Sigmoid colon (tissue), 4 donors: Measurements from ENCODE around the gene ADAMTS7.
"Not testable (repeated sequence)": the region's sequence is repeated elsewhere in the genome, so short reads cannot be mapped to it uniquely, and the experiment has no call there.

Source experiments
- EP300 ChIP-seq, 4 donors: sonication (generic); formaldehyde crosslinking; IDR thresholded peaks; one replicate each; pipeline ENCODE4 v1.6.1; 2017; ENCODE audit warnings: antibody characterized with exemption in 4 of 4
- POLR2A ChIP-seq, 2 donors: fragments of 450-650 bp; IDR thresholded peaks; one replicate each; pipeline ENCODE4 v1.6.1; 2016; ENCODE audit warnings: antibody characterized with exemption in 2 of 2, mild to moderate bottlenecking in 2 of 2, moderate library complexity in 2 of 2
- TF ChIP-seq, protein P1 (sequence below), 4 experiments: fragments of 450-650 bp in 3 of 4; fragments of 200-600 bp in 1 of 4; IDR thresholded peaks; one replicate each; pipeline ENCODE4 v1.5.1; 2016 to 2019; ENCODE audit warnings: antibody characterized with exemption in 4 of 4, mild to moderate bottlenecking in 3 of 4, moderate library complexity in 2 of 4

- TF ChIP-seq POLR2A, EP300 (IDR thresholded peaks at IDR 0.05): not testable (repeated sequence)
- TF ChIP-seq, protein P1, sequence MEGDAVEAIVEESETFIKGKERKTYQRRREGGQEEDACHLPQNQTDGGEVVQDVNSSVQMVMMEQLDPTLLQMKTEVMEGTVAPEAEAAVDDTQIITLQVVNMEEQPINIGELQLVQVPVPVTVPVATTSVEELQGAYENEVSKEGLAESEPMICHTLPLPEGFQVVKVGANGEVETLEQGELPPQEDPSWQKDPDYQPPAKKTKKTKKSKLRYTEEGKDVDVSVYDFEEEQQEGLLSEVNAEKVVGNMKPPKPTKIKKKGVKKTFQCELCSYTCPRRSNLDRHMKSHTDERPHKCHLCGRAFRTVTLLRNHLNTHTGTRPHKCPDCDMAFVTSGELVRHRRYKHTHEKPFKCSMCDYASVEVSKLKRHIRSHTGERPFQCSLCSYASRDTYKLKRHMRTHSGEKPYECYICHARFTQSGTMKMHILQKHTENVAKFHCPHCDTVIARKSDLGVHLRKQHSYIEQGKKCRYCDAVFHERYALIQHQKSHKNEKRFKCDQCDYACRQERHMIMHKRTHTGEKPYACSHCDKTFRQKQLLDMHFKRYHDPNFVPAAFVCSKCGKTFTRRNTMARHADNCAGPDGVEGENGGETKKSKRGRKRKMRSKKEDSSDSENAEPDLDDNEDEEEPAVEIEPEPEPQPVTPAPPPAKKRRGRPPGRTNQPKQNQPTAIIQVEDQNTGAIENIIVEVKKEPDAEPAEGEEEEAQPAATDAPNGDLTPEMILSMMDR (IDR thresholded peaks at IDR 0.05): not testable (repeated sequence)
These were observed 54.3 kb downstream of the ADAMTS7 start for GRCh38 chr15:78756781-78757635.
